Heart left ventricle (tissue), 13 donors: ENCODE results near the gene CRNN.

Experiments
- POLR2A ChIP-seq, 2 donors: fragments of 450-650 bp; IDR thresholded peaks; one replicate each; pipeline ENCODE4 v1.6.1; 2017; ENCODE audit warnings: antibody characterized with exemption in 2 of 2, mild to moderate bottlenecking in 2 of 2, moderate library complexity in 2 of 2
- TF ChIP-seq, protein P1 (sequence below), 12 donors: fragments of 200-600 bp; sonication (generic) in 4 of 12; IDR thresholded peaks; one replicate each; pipeline versions ENCODE4 v1.5.0 to v1.8.0; 2018 to 2022; ENCODE audit warnings: antibody characterized with exemption in 12 of 12, mild to moderate bottlenecking in 5 of 12
- donor health status: ischemic (EF 13 %, LVEDD 7.1; RV severe dilation, severe dysfunction).
- donor health status: DM: no; HTN: yes; CAD: no.
- donor health status: DM: no; HTN: no; CAD: no.
- donor health status: ischemic (EF 25% LVEDD 6.9; RV normal size, moderate dysfunction).
- donor health status: ischemic (EF 25% LVEDD 5.7; RV mildly dilated, moderate dysfunction).
- donor health status: ischemic (EF 35%, LVEDD 5.7; RV mildly dilated, moderate dysfunction).
- donor health status: nonischemic (EF 11% LVEDD 7.7; RV severe dilation, severe dysfunction).
- donor health status: DM: yes; HTN: yes; CAD: no.
- donor health status: PGD.
- donor health status: ischemic (EF 29% LVEDD 5.4; RV normal size, mild dysfunction).
- donor health status: nonischemic (EF 23%, LVEDD 6.1; RV moderate dilation, normal function).

DNA sequence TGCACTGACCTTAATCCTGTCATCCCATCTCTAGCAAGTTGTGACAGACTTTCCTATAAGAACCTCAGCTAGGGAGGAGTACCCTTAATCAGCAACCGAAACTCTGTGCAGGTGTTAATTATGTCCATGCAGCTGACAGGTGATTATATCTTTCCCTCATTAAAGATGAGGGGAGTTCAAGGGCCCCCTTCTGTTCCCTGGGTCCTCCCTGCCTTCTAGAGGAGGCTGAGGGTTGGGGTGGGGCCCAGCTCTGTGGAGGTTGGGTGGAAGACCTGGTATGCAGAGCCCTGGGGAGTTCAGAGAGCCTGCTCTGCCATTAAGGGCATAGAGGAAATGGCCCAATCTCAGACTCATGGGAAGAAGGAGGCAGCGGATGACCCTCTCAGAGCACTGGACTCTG, 35.6 kb upstream of the CRNN start:
- TF ChIP-seq, protein P1, sequence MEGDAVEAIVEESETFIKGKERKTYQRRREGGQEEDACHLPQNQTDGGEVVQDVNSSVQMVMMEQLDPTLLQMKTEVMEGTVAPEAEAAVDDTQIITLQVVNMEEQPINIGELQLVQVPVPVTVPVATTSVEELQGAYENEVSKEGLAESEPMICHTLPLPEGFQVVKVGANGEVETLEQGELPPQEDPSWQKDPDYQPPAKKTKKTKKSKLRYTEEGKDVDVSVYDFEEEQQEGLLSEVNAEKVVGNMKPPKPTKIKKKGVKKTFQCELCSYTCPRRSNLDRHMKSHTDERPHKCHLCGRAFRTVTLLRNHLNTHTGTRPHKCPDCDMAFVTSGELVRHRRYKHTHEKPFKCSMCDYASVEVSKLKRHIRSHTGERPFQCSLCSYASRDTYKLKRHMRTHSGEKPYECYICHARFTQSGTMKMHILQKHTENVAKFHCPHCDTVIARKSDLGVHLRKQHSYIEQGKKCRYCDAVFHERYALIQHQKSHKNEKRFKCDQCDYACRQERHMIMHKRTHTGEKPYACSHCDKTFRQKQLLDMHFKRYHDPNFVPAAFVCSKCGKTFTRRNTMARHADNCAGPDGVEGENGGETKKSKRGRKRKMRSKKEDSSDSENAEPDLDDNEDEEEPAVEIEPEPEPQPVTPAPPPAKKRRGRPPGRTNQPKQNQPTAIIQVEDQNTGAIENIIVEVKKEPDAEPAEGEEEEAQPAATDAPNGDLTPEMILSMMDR (IDR thresholded peaks at IDR 0.05): no peak
- TF ChIP-seq POLR2A (IDR thresholded peaks at IDR 0.05): no peak
